ENCODE results near the gene LRRC42.

Gene LRRC42

GRCh38 chr1:53938136-53938830 lies 7.9 kb upstream of the LRRC42 start:
- Histone ChIP-seq H3K27ac (ENCODE audit: low read depth in 2 of 2, low read length in 2 of 2) (no peak overlapping the region), H3K36me3 (ENCODE audit: control insufficient read depth in 2 of 2, insufficient read depth in 2 of 2, low read length in 2 of 2) (no peaks in the 10 kb centered on the region), H3K27me3 (ENCODE audit: control insufficient read depth in 2 of 2, insufficient read depth in 2 of 2, low read length in 2 of 2) (no peaks in the 10 kb centered on the region), H3K9me3 (ENCODE audit: control insufficient read depth in 2 of 2, low read length in 2 of 2) (peaks cover 0 to 6% of the 10 kb centered on the region in 2 donors), H3K4me3 (ENCODE audit: low read length in 2 of 2) (no peak overlapping the region), H3K4me1 (ENCODE audit: control insufficient read depth in 2 of 2, insufficient read depth in 2 of 2, low read length in 2 of 2) (no peaks in the 10 kb centered on the region), H3K9ac (ENCODE audit: low read depth in 1 of 2, low read length in 2 of 2) (no peak overlapping the region)

GRCh38 chr1:53942127-53942957 lies 3.8 kb upstream of the LRRC42 start:
- Histone ChIP-seq H3K36me3 (ENCODE audit: control insufficient read depth in 2 of 2, insufficient read depth in 2 of 2, low read length in 2 of 2) (no peaks in the 10 kb centered on the region), H3K9me3 (ENCODE audit: control insufficient read depth in 2 of 2, low read length in 2 of 2) (no peaks in the 10 kb centered on the region), H3K27ac (ENCODE audit: low read depth in 2 of 2, low read length in 2 of 2) (no peak overlapping the region), H3K9ac (ENCODE audit: low read depth in 1 of 2, low read length in 2 of 2) (no peak overlapping the region), H3K27me3 (ENCODE audit: control insufficient read depth in 2 of 2, insufficient read depth in 2 of 2, low read length in 2 of 2) (no peaks in the 10 kb centered on the region), H3K4me1 (ENCODE audit: control insufficient read depth in 2 of 2, insufficient read depth in 2 of 2, low read length in 2 of 2) (peaks cover 6 to 8% of the 10 kb centered on the region in 2 donors), H3K4me3 (ENCODE audit: low read length in 2 of 2) (no peak overlapping the region)

GRCh38 chr1:53943090-53943489 lies 3.1 kb upstream of the LRRC42 start:
- Histone ChIP-seq H3K9me3 (ENCODE audit: control insufficient read depth in 2 of 2, low read length in 2 of 2) (no peaks in the 10 kb centered on the region), H3K9ac (ENCODE audit: low read depth in 1 of 2, low read length in 2 of 2) (no peak overlapping the region), H3K4me1 (ENCODE audit: control insufficient read depth in 2 of 2, insufficient read depth in 2 of 2, low read length in 2 of 2) (peaks cover 6 to 8% of the 10 kb centered on the region in 2 donors), H3K4me3 (ENCODE audit: low read length in 2 of 2) (no peak overlapping the region), H3K27me3 (ENCODE audit: control insufficient read depth in 2 of 2, insufficient read depth in 2 of 2, low read length in 2 of 2) (no peaks in the 10 kb centered on the region), H3K36me3 (ENCODE audit: control insufficient read depth in 2 of 2, insufficient read depth in 2 of 2, low read length in 2 of 2) (no peaks in the 10 kb centered on the region), H3K27ac (ENCODE audit: low read depth in 2 of 2, low read length in 2 of 2) (no peak overlapping the region)

- no peaks in the 10 kb centered on the region for H3K36me3 ChIP-seq (ENCODE audit: control insufficient read depth in 2 of 2, insufficient read depth in 2 of 2, low read length in 2 of 2)
- H3K9ac ChIP-seq (ENCODE audit: low read depth in 1 of 2, low read length in 2 of 2), result no peak overlapping the region
- H3K4me3 ChIP-seq (ENCODE audit: low read length in 2 of 2), result no peak overlapping the region
These were observed 2.6 kb upstream of the LRRC42 start for GRCh38 chr1:53943490-53944043.

GRCh38 chr1:53944469-53945182 lies 1.5 kb upstream of the LRRC42 start:
- Histone ChIP-seq H3K27ac (ENCODE audit: low read depth in 2 of 2, low read length in 2 of 2) (peak overlapping the region in 1 of 2 donors; percentile 91), H3K4me1 (ENCODE audit: control insufficient read depth in 2 of 2, insufficient read depth in 2 of 2, low read length in 2 of 2) (peaks cover 6 to 8% of the 10 kb centered on the region in 2 donors), H3K9ac (ENCODE audit: low read depth in 1 of 2, low read length in 2 of 2) (peak overlapping the region; percentile 73 to 75), H3K36me3 (ENCODE audit: control insufficient read depth in 2 of 2, insufficient read depth in 2 of 2, low read length in 2 of 2) (no peaks in the 10 kb centered on the region), H3K4me3 (ENCODE audit: low read length in 2 of 2) (peak overlapping the region; percentile 86), H3K9me3 (ENCODE audit: control insufficient read depth in 2 of 2, low read length in 2 of 2) (no peaks in the 10 kb centered on the region), H3K27me3 (ENCODE audit: control insufficient read depth in 2 of 2, insufficient read depth in 2 of 2, low read length in 2 of 2) (no peaks in the 10 kb centered on the region)

More at GRCh38 chr1:53943490-53944043, 2.6 kb upstream of the LRRC42 start:
- no peaks in the 10 kb centered on the region for H3K27me3 ChIP-seq (ENCODE audit: control insufficient read depth in 2 of 2, insufficient read depth in 2 of 2, low read length in 2 of 2)
- H3K4me1 ChIP-seq (ENCODE audit: control insufficient read depth in 2 of 2, insufficient read depth in 2 of 2, low read length in 2 of 2), result peaks cover 6 to 8% of the 10 kb centered on the region in 2 donors
- H3K27ac ChIP-seq (ENCODE audit: low read depth in 2 of 2, low read length in 2 of 2), result no peak overlapping the region
- no peaks in the 10 kb centered on the region for H3K9me3 ChIP-seq (ENCODE audit: control insufficient read depth in 2 of 2, low read length in 2 of 2)

- H3K9ac ChIP-seq (ENCODE audit: low read depth in 1 of 2, low read length in 2 of 2), result peak overlapping the region; percentile 73 to 75
- H3K4me1 ChIP-seq (ENCODE audit: control insufficient read depth in 2 of 2, insufficient read depth in 2 of 2, low read length in 2 of 2), result peaks cover 6 to 8% of the 10 kb centered on the region in 2 donors
- H3K9me3 ChIP-seq (ENCODE audit: control insufficient read depth in 2 of 2, low read length in 2 of 2), result no peaks in the 10 kb centered on the region
- H3K4me3 ChIP-seq (ENCODE audit: low read length in 2 of 2), result peak overlapping the region; percentile 86
- peak overlapping the region; percentile 77 to 91 for H3K27ac ChIP-seq (ENCODE audit: low read depth in 2 of 2, low read length in 2 of 2)
- H3K27me3 ChIP-seq (ENCODE audit: control insufficient read depth in 2 of 2, insufficient read depth in 2 of 2, low read length in 2 of 2), result no peaks in the 10 kb centered on the region
- no peaks in the 10 kb centered on the region for H3K36me3 ChIP-seq (ENCODE audit: control insufficient read depth in 2 of 2, insufficient read depth in 2 of 2, low read length in 2 of 2)
These were observed 1.0 kb upstream of the LRRC42 start for GRCh38 chr1:53945183-53945432.

- Histone ChIP-seq H3K4me3 (ENCODE audit: low read length in 2 of 2) (peak within 1 kb of the TSS; percentile 86), H3K27me3 (ENCODE audit: control insufficient read depth in 2 of 2, insufficient read depth in 2 of 2, low read length in 2 of 2) (no peaks in the 10 kb centered on the region), H3K36me3 (ENCODE audit: control insufficient read depth in 2 of 2, insufficient read depth in 2 of 2, low read length in 2 of 2) (no peaks in the 10 kb centered on the region), H3K4me1 (ENCODE audit: control insufficient read depth in 2 of 2, insufficient read depth in 2 of 2, low read length in 2 of 2) (peaks cover 6 to 8% of the 10 kb centered on the region in 2 donors), H3K9me3 (ENCODE audit: control insufficient read depth in 2 of 2, low read length in 2 of 2) (no peaks in the 10 kb centered on the region), H3K27ac (ENCODE audit: low read depth in 2 of 2, low read length in 2 of 2) (peak within 1 kb of the TSS; percentile 89 to 94), H3K9ac (ENCODE audit: low read depth in 1 of 2, low read length in 2 of 2) (peak within 1 kb of the TSS; percentile 73 to 75)
These were observed 508 bp upstream of the LRRC42 start, which contains the start of gene IFT25 for GRCh38 chr1:53945433-53946251. Gene IFT25 (minus strand): TSS chr1:53945699. CDS start chr1:53940082, 5,617 bp downstream.

GRCh38 chr1:53947172-53947907 lies 1.2 kb downstream of the LRRC42 start:
- Histone ChIP-seq H3K36me3 (ENCODE audit: control insufficient read depth in 2 of 2, insufficient read depth in 2 of 2, low read length in 2 of 2) (peaks cover 4 to 6% of the 10 kb centered on the region in 2 donors), H3K27ac (ENCODE audit: low read depth in 2 of 2, low read length in 2 of 2) (no peak overlapping the region), H3K4me3 (ENCODE audit: low read length in 2 of 2) (peak overlapping the region; percentile 72 to 81), H3K9ac (ENCODE audit: low read depth in 1 of 2, low read length in 2 of 2) (no peak overlapping the region), H3K9me3 (ENCODE audit: control insufficient read depth in 2 of 2, low read length in 2 of 2) (no peaks in the 10 kb centered on the region), H3K27me3 (ENCODE audit: control insufficient read depth in 2 of 2, insufficient read depth in 2 of 2, low read length in 2 of 2) (no peaks in the 10 kb centered on the region), H3K4me1 (ENCODE audit: control insufficient read depth in 2 of 2, insufficient read depth in 2 of 2, low read length in 2 of 2) (peaks cover 6 to 8% of the 10 kb centered on the region in 2 donors)

GRCh38 chr1:53948291-53948690 lies 2.1 kb downstream of the LRRC42 start:
- Histone ChIP-seq H3K36me3 (ENCODE audit: control insufficient read depth in 2 of 2, insufficient read depth in 2 of 2, low read length in 2 of 2) (peaks cover 6 to 7% of the 10 kb centered on the region in 2 donors), H3K9me3 (ENCODE audit: control insufficient read depth in 2 of 2, low read length in 2 of 2) (no peaks in the 10 kb centered on the region), H3K4me1 (ENCODE audit: control insufficient read depth in 2 of 2, insufficient read depth in 2 of 2, low read length in 2 of 2) (peaks cover 6 to 8% of the 10 kb centered on the region in 2 donors), H3K27me3 (ENCODE audit: control insufficient read depth in 2 of 2, insufficient read depth in 2 of 2, low read length in 2 of 2) (no peaks in the 10 kb centered on the region), H3K9ac (ENCODE audit: low read depth in 1 of 2, low read length in 2 of 2) (no peak overlapping the region), H3K4me3 (ENCODE audit: low read length in 2 of 2) (no peak overlapping the region), H3K27ac (ENCODE audit: low read depth in 2 of 2, low read length in 2 of 2) (no peak overlapping the region)
